Gastroesophageal sphincter (tissue), 4 donors: ENCODE results near the gene KIF1C. TPM values are rescaled to one million over a fixed set of nuclear protein-coding genes. Genes with fewer than 3 reads are reported as not detected.
"Not testable (repeated sequence)": the region's sequence is repeated elsewhere in the genome, so short reads cannot be mapped to it uniquely, and the experiment has no call there.

Experiments used
- ATAC-seq: fragments of 150-250 bp; one replicate; pipeline ENCODE4 v1.9.1; 2016; ENCODE audit warnings: mild to moderate bottlenecking, moderate library complexity
- H3K27ac ChIP-seq, 4 donors: fragments of 200-600 bp; sonication (generic) in 3 of 4; 1 replicate in 3 of 4; 2 replicates in 1 of 4; pipeline ENCODE4 v1.5.1; 2016 to 2019
- H3K27me3 ChIP-seq: fragments of 200-600 bp; sonication (generic); one replicate; pipeline ENCODE4 v1.5.1; 2019
- H3K36me3 ChIP-seq, 2 donors: fragments of 200-600 bp; sonication (generic); one replicate each; pipeline ENCODE4 v1.5.1; 2019; ENCODE audit warnings: control low read depth in 1 of 2
- H3K4me1 ChIP-seq, 3 donors: fragments of 200-600 bp; sonication (generic); 1 replicate in 2 of 3; 2 replicates in 1 of 3; pipeline ENCODE4 v1.5.1; 2016 to 2019; ENCODE audit warnings: control low read depth in 2 of 3
- H3K4me3 ChIP-seq, 2 donors: fragments of 200-600 bp; sonication (generic); one replicate each; pipeline ENCODE4 v1.5.1; 2019; ENCODE audit warnings: mild to moderate bottlenecking in 1 of 2, moderate library complexity in 1 of 2
- H3K9me3 ChIP-seq, 3 donors: fragments of 200-600 bp; sonication (generic); one replicate each; pipeline ENCODE4 v1.5.1; 2017 to 2019; ENCODE audit warnings: control low read depth in 2 of 3
- CTCF ChIP-seq, 4 experiments: fragments of 200-600 bp in 2 of 4; fragments of 450-650 bp in 2 of 4; sonication (generic) in 1 of 4; IDR thresholded peaks; one replicate each; pipeline ENCODE4 v1.5.1; 2017 to 2019; ENCODE audit warnings: antibody characterized with exemption in 4 of 4, mild to moderate bottlenecking in 2 of 4, moderate library complexity in 2 of 4
- EP300 ChIP-seq: sonication (generic); formaldehyde crosslinking; IDR thresholded peaks from one replicate; pipeline ENCODE4 v1.6.1; 2017; ENCODE audit warnings: antibody characterized with exemption, mild to moderate bottlenecking
- POLR2A ChIP-seq, 2 donors: fragments of 450-650 bp; IDR thresholded peaks; one replicate each; pipeline ENCODE4 v1.6.1; 2017; ENCODE audit warnings: antibody characterized with exemption in 2 of 2, mild to moderate bottlenecking in 2 of 2, moderate library complexity in 1 of 2
- POLR2AphosphoS5 ChIP-seq: sonication (generic); formaldehyde crosslinking; IDR thresholded peaks from one replicate; pipeline ENCODE4 v1.6.1; 2017; ENCODE audit warnings: antibody characterized with exemption
- WGBS, 2 donors: methylation state at CpG; one replicate each; pipeline ENCODE4 v1.1.5; 2018; ENCODE audit warnings: low coverage in 1 of 2; 5-methylcytosine and 5-hydroxymethylcytosine counted together
- total RNA-seq, 4 donors: library from RNA; depleted of rRNA; stranded (reverse); fragments of >200 nt; gene quantifications; one replicate each; pipeline ENCODE4 v1.1.0, GENCODE V29; 2016

Gene KIF1C
- total RNA-seq, 4 donors from 2014 or later: 147 to 302 (median 180) TPM

DNA sequence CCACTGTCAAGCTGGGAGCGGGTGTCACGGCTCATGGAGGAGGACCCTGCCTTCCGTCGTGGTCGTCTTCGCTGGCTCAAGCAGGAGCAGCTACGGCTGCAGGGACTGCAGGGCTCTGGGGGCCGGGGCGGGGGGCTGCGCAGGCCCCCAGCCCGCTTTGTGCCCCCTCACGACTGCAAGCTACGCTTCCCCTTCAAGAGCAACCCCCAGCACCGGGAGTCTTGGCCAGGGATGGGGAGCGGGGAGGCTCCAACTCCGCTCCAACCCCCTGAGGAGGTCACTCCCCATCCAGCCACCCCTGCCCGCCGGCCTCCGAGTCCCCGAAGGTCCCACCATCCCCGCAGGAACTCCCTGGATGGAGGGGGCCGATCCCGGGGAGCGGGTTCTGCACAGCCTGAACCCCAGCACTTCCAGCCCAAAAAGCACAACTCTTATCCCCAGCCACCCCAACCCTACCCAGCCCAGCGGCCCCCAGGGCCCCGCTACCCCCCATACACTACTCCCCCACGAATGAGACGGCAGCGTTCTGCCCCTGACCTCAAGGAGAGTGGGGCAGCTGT, 25.9 kb downstream of the KIF1C start:
- WGBS, 2 donors: 90% methylated on average over 2 of the region's 29 CpGs; no CpG with 5 or more reads in 1 of the 2 donors

DNA sequence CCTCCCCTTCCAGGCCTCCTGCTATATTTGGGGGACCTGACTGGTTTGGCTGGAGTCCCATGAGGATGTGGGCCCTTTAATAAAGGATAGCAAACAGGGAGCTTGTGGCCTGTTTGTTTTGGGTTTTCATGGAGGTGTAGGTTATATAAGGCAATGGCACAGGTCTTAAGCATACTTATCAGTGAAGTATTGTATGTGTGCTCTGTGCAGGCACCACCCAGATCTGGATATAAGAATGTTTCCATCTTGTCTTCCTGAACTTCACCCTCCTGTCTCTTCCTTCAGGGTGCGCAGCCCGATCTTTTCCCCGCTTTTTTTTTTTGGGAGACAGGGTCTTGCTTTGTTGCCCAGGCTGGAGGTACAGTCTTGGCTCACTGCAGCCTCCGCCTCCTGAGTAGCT, 26.9 kb downstream of the KIF1C start:
- Histone ChIP-seq H3K36me3 (peaks cover 0 to 52% of the 10 kb centered on the region in 2 donors), H3K4me3 (no peak overlapping the region), H3K27ac (no peak overlapping the region), H3K27me3 (no peaks in the 10 kb centered on the region), H3K4me1 (peaks cover 0 to 4% (median 0%) of the 10 kb centered on the region in 3 donors), H3K9me3 (no peaks in the 10 kb centered on the region)
- WGBS, 2 donors: 88 to 100% methylated on average over 1 to 3 of the region's 4 CpGs
- no peak for ATAC-seq
- TF ChIP-seq EP300 (no peak), CTCF (IDR thresholded peaks at IDR 0.05) (no peak), POLR2A (IDR thresholded peaks at IDR 0.05) (no peak), POLR2AphosphoS5 (no peak)

More for the DNA sequence above, 25.9 kb downstream of the KIF1C start:
- no peak for TF ChIP-seq POLR2AphosphoS5
- no peak for TF ChIP-seq POLR2A (IDR thresholded peaks at IDR 0.05)
- no peak for TF ChIP-seq CTCF (IDR thresholded peaks at IDR 0.05)
- TF ChIP-seq EP300: no peak
- Histone ChIP-seq H3K4me3 (no peak overlapping the region), H3K36me3 (peaks cover 0 to 62% of the 10 kb centered on the region in 2 donors), H3K27me3 (no peaks in the 10 kb centered on the region), H3K4me1 (peaks cover 0 to 4% (median 0%) of the 10 kb centered on the region in 3 donors), H3K27ac (no peak overlapping the region), H3K9me3 (no peaks in the 10 kb centered on the region)
- no peak for ATAC-seq

- peaks cover 0 to 25% of the 10 kb centered on the region in 2 donors for H3K36me3 ChIP-seq
- no peak for TF ChIP-seq EP300
- no peak for TF ChIP-seq POLR2A (IDR thresholded peaks at IDR 0.05)
- no peak for TF ChIP-seq CTCF (IDR thresholded peaks at IDR 0.05)
- TF ChIP-seq POLR2AphosphoS5: no peak
- H3K9me3 ChIP-seq: no peaks in the 10 kb centered on the region
- H3K4me1 ChIP-seq: peaks cover 0 to 19% (median 0%) of the 10 kb centered on the region in 3 donors
- WGBS, 2 donors: 83 to 91% methylated on average over 5 to 6 of the region's 6 CpGs
- H3K4me3 ChIP-seq: no peak overlapping the region
- no peak overlapping the region for H3K27ac ChIP-seq
- no peaks in the 10 kb centered on the region for H3K27me3 ChIP-seq
- ATAC-seq: no peak
Observed at GRCh38 chr17:5027299-5027698, 29.5 kb downstream of the KIF1C start.

DNA sequence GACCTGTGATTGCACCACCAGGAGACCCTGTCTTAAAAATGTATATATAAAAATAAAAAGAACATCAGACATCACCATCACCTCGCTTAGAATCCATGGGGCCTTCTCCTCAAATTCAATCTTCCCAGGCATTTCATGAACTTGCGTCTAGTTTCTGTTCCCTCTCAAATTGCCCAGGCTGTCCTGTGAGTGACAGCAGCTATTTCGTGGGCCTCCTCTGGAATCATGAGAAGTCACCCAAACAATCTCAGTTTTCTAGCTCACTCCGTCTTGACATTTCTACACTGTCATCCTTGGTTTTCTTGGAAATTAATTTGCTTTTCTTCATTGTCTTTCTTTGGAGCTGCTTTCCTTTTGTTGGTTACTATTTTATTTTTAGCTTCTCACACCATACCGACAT, 30.2 kb downstream of the KIF1C start:
- Histone ChIP-seq H3K9me3 (no peaks in the 10 kb centered on the region), H3K36me3 (peaks cover 0 to 19% of the 10 kb centered on the region in 2 donors), H3K4me1 (peaks cover 0 to 19% (median 0%) of the 10 kb centered on the region in 3 donors), H3K27me3 (no peaks in the 10 kb centered on the region), H3K27ac (no peak overlapping the region), H3K4me3 (no peak overlapping the region)
- ATAC-seq: no peak
- TF ChIP-seq CTCF (IDR thresholded peaks at IDR 0.05): no peak
- no peak for TF ChIP-seq POLR2A (IDR thresholded peaks at IDR 0.05)
- no peak for TF ChIP-seq POLR2AphosphoS5
- no peak for TF ChIP-seq EP300
- 58 to 68% methylated on average over 5 of the region's 5 CpGs for WGBS, 2 donors

GRCh38 chr17:5030168-5030567, 32.4 kb downstream of the KIF1C start:
- H3K4me3 ChIP-seq, ATAC-seq, H3K36me3 ChIP-seq, H3K9me3 ChIP-seq, H3K27ac ChIP-seq: not testable (repeated sequence)
- H3K4me1 ChIP-seq: peaks cover 0 to 21% (median 0%) of the 10 kb centered on the region in 3 donors
- 100% methylated on average over 1 of the region's 2 CpGs; no CpG with 5 or more reads in 1 of the 2 donors for WGBS, 2 donors
- peaks cover 10% of the 10 kb centered on the region for H3K27me3 ChIP-seq
